Esophagus squamous epithelium (tissue), 5 donors: Measurements from ENCODE around the gene SMIM44. TPM values are rescaled to one million over a fixed set of nuclear protein-coding genes. Genes with fewer than 3 reads are reported as not detected.

Experiments used
- DNase-seq: peaks from one replicate; lab custom pipeline; 2025; lab: John Stamatoyannopoulos, UW
- H3K27ac ChIP-seq, 4 donors: fragments of 200-600 bp; sonication (generic); one replicate each; pipeline ENCODE4 v1.5.1; 2016 to 2019; ENCODE audit warnings: mild to moderate bottlenecking in 1 of 4
- H3K27me3 ChIP-seq, 4 donors: fragments of 200-600 bp; sonication (generic); 1 replicate in 3 of 4; 2 replicates in 1 of 4; pipeline versions ENCODE4 v1.5.1 to v1.6.0; 2017 to 2021; ENCODE audit warnings: antibody characterized with exemption in 1 of 4
- H3K36me3 ChIP-seq, 3 donors: fragments of 200-600 bp; sonication (generic); one replicate each; pipeline ENCODE4 v1.5.1; 2016 to 2019
- H3K4me1 ChIP-seq, 3 donors: fragments of 200-600 bp; sonication (generic); one replicate each; pipeline ENCODE4 v1.5.1; 2017 to 2019
- H3K4me3 ChIP-seq, 4 donors: fragments of 200-600 bp; sonication (generic); 1 replicate in 3 of 4; 2 replicates in 1 of 4; pipeline ENCODE4 v1.5.1; 2016 to 2019; ENCODE audit warnings: mild to moderate bottlenecking in 2 of 4, moderate library complexity in 1 of 4
- H3K9me3 ChIP-seq, 3 donors: fragments of 200-600 bp; sonication (generic); one replicate each; pipeline ENCODE4 v1.5.1; 2016 to 2019
- CTCF ChIP-seq, 6 experiments: fragments of 450-650 bp in 4 of 6; fragments of 200-600 bp in 2 of 6; sonication (generic) in 2 of 6; IDR thresholded peaks; one replicate each; pipeline ENCODE4 v1.5.1; 2016 to 2019; ENCODE audit warnings: antibody characterized with exemption in 6 of 6, mild to moderate bottlenecking in 4 of 6, moderate library complexity in 4 of 6
- POLR2A ChIP-seq, 4 donors: fragments of 450-650 bp; IDR thresholded peaks; one replicate each; pipeline ENCODE4 v1.6.1; 2017; ENCODE audit warnings: antibody characterized with exemption in 4 of 4, mild to moderate bottlenecking in 4 of 4, moderate library complexity in 3 of 4
- WGBS, 2 donors: methylation state at CpG; one replicate each; pipeline ENCODE4 v1.1.5; 2018; 5-methylcytosine and 5-hydroxymethylcytosine counted together
- intact Hi-C: fragments of 100-400 bp; cut with DNase I; formaldehyde crosslinking; loops from one replicate; pipeline ENCODE4 v1.15.0; 2022
- total RNA-seq, 4 donors: library from RNA; depleted of rRNA; stranded (reverse); fragments of >200 nt; gene quantifications; one replicate each; pipeline ENCODE4 v1.1.0, GENCODE V29; 2016
- donor health status: DM: yes; HTN: yes; CAD: no.

SMIM44 gene
- total RNA-seq, 4 donors from 2014 or later: not detected

DNA sequence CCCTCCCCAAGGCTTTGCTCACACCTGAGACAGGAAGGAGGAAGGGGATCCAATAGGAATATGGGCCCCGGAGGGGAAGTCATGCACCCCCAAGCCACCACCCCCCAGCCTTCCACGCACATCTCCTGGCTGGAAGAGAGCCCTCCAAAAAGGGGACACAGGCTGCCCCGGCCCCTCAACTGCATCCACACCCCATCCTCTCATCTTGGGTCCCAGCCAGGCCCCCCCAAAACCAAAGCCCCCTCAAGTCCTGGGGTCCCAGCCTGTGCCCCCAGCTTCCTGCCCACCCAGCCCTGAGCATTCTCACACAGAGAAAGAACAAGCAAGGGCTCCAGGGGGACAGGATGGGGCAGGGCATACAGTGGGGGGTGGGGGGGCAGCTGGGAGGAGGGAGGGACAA lies 15.0 kb downstream of the SMIM44 start:
- Histone ChIP-seq H3K4me3 (no peak overlapping the region), H3K27ac (peak overlapping the region in 3 of 4 donors; percentile 17 to 61 (median 21)), H3K4me1 (peaks cover 0 to 66% (median 9%) of the 10 kb centered on the region in 3 donors), H3K9me3 (no peaks in the 10 kb centered on the region), H3K27me3 (no peaks in the 10 kb centered on the region), H3K36me3 (peaks cover 8 to 21% (median 9%) of the 10 kb centered on the region in 3 donors)
- 80% methylated on average over 2 of the region's 3 CpGs; no CpG with 5 or more reads in 1 of the 2 donors for WGBS, 2 donors
- no peak for DNase-seq
- intact Hi-C loops: no loop called here
- TF ChIP-seq POLR2A (IDR thresholded peaks at IDR 0.05): no peak
- TF ChIP-seq CTCF (IDR thresholded peaks at IDR 0.05): no peak

DNA sequence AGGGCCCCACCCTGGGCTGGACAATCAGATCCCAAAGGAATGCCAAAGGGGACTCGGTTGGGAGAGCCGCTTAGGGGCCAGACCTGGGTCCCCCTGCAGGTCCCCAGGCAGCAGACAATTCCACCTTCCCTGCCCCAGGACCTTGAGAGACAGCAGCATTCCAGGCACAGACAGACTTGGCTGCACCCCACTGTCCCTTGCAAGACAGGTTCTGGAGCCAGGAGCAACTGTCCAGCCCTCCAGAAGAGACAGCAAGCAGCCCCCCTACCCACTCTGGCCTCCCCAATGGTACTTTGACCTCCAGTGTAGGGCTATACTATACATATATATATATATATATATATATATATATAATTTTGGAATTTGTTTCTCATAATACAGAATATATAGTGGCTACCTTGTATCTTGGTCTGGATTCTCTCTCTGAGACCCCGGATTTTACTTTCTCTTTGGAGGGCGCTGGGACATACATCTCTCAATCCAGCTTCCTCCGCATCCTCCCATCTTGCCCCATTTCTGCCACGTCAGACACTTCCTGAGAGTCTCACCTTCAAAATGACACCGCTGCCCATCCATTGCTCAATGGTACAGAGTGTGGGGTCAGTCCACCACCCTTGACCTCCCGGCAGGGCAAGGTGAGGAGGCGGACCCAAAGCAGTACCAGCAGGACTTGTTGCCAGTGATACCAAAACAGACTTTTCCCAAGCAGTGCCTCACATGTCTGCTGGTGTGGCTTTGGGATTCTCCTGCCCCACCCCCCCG lies 15.6 kb downstream of the SMIM44 start:
- intact Hi-C loops: no loop called here
- DNase-seq: no peak
- peak overlapping the region in 3 of 4 donors; percentile 61 to 65 (median 61) for H3K27ac ChIP-seq

DNA sequence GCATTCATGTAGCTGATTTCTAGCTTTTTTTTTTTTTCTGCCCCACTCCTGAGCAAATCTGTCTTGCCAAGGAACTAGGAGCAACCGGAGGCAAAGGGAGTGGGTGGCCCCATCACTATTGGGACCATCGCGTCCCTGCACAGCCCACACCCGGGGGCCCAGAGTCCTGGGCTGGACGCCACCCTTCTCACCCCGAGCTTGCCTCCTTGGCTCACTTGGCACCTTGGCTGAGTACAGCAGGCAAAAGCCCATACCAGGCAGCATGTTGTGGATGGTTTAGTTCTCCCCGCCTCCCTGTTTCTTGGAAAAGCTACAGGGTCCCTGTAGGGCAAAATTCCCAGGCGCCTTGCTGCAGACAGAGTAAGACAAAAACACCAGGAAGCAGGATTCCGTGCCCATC lies 16.6 kb downstream of the SMIM44 start:
- WGBS, 2 donors: 28 to 78% methylated on average over 3 to 6 of the region's 9 CpGs
- Histone ChIP-seq H3K27ac (peak overlapping the region in 3 of 4 donors; percentile 59 to 65 (median 61)), H3K4me3 (no peak overlapping the region), H3K4me1 (peaks cover 0 to 57% (median 9%) of the 10 kb centered on the region in 3 donors), H3K27me3 (no peaks in the 10 kb centered on the region), H3K36me3 (peaks cover 17 to 36% (median 19%) of the 10 kb centered on the region in 3 donors), H3K9me3 (no peaks in the 10 kb centered on the region)
- intact Hi-C loops: no loop called here
- TF ChIP-seq CTCF (IDR thresholded peaks at IDR 0.05) (no peak), POLR2A (IDR thresholded peaks at IDR 0.05) (no peak)
- no peak for DNase-seq

More for the DNA sequence above, 15.6 kb downstream of the SMIM44 start:
- peaks cover 0 to 66% (median 9%) of the 10 kb centered on the region in 3 donors for H3K4me1 ChIP-seq
- WGBS, 2 donors: 87 to 90% methylated on average over 8 to 9 of the region's 10 CpGs
- no peak overlapping the region for H3K4me3 ChIP-seq
- H3K36me3 ChIP-seq: peaks cover 14 to 27% (median 15%) of the 10 kb centered on the region in 3 donors
- TF ChIP-seq POLR2A (IDR thresholded peaks at IDR 0.05) (no peak), CTCF (IDR thresholded peaks at IDR 0.05) (no peak)
- no peaks in the 10 kb centered on the region for H3K9me3 ChIP-seq
- H3K27me3 ChIP-seq: no peaks in the 10 kb centered on the region

GRCh38 chr19:3465552-3465951 lies 17.7 kb downstream of the SMIM44 start:
- Histone ChIP-seq H3K4me1 (peaks cover 0 to 58% (median 9%) of the 10 kb centered on the region in 3 donors), H3K27me3 (no peaks in the 10 kb centered on the region), H3K9me3 (no peaks in the 10 kb centered on the region), H3K4me3 (no peak overlapping the region), H3K27ac (peak overlapping the region in 3 of 4 donors; percentile 59 to 65 (median 61)), H3K36me3 (peaks cover 17 to 47% (median 19%) of the 10 kb centered on the region in 3 donors)
- intact Hi-C loops: no loop called here
- 63 to 72% methylated on average over 4 to 6 of the region's 7 CpGs for WGBS, 2 donors
- TF ChIP-seq CTCF (IDR thresholded peaks at IDR 0.05): no peak
- no peak for TF ChIP-seq POLR2A (IDR thresholded peaks at IDR 0.05)
- DNase-seq: no peak

DNA sequence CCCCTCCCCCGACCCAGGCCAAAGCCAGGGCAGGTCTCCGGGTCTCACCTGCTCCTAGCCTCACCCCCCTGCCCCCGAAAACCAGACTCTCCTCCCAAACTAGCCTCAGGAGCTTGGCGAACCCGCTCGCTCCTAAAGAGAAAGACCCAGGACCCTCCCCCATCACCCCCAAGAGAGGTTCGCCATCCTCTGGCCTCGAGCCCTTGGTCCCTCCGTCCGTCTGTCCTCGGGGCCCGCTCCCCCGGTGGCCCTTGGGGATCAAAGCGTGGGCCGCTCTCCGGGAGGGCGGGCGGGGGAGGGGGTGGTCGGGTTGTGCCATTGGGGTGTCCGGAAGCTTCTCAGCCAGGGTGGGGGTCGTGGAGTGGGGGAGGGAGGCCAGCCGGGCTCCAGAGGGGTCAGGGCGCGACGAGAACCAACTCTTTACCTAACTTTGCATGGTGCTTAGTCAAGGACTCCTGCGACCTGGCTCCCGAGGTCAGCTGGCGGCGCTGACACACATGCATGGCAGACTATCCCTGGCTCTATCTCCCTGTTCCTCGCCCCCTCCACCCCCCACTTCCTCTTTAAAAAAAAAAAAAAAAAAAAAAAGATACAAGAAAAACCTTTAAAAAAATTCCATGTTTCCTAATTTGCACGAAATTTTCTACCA lies 18.5 kb downstream of the SMIM44 start:
- no peak for TF ChIP-seq POLR2A (IDR thresholded peaks at IDR 0.05)
- TF ChIP-seq CTCF (IDR thresholded peaks at IDR 0.05): no peak
- no peak for DNase-seq
- H3K4me1 ChIP-seq: peaks cover 3 to 65% (median 12%) of the 10 kb centered on the region in 3 donors
- H3K27me3 ChIP-seq: no peaks in the 10 kb centered on the region
- H3K36me3 ChIP-seq: peaks cover 17 to 56% (median 19%) of the 10 kb centered on the region in 3 donors
- H3K9me3 ChIP-seq: no peaks in the 10 kb centered on the region
- peak overlapping the region in 3 of 4 donors; percentile 55 to 65 (median 60) for H3K27ac ChIP-seq
- WGBS, 2 donors: 79 to 82% methylated on average over 6 to 12 of the region's 31 CpGs
- intact Hi-C loops: no loop called here
- H3K4me3 ChIP-seq: no peak overlapping the region
